Neutrophil (primary cell): Measurements from ENCODE around the gene SDF4.

ENCODE experiments used
- H3K27ac ChIP-seq: fragments of 200-600 bp; sonication (generic); 2 replicates; pipeline ENCODE4 v1.5.1; 2016; ENCODE audit warnings: mild to moderate bottlenecking, moderate library complexity
- H3K27me3 ChIP-seq: fragments of 200-600 bp; sonication (generic); 2 replicates; pipeline ENCODE4 v1.6.0; 2016; ENCODE audit warnings: mild to moderate bottlenecking
- H3K36me3 ChIP-seq: fragments of 200-600 bp; sonication (generic); 2 replicates; pipeline ENCODE4 v1.5.1; 2017
- H3K4me1 ChIP-seq, 2 experiments: fragments of 200-600 bp in 1 of 2; sonication (generic) in 1 of 2; 1 replicate in 1 of 2; 2 replicates in 1 of 2; pipeline versions ENCODE4 v1.5.1 to v1.6.1; 2013 to 2016; ENCODE audit warnings: low read depth in 1 of 2, low read length in 1 of 2, mild to moderate bottlenecking in 1 of 2, moderate library complexity in 1 of 2; ENCODE audit not compliant: control insufficient read depth in 1 of 2, insufficient read depth in 1 of 2
- H3K4me3 ChIP-seq, 2 experiments: fragments of 200-600 bp in 1 of 2; sonication (generic) in 1 of 2; 1 replicate in 1 of 2; 2 replicates in 1 of 2; pipeline ENCODE4 v1.5.1; 2013 to 2016; ENCODE audit warnings: low read depth in 1 of 2, low read length in 1 of 2, mild to moderate bottlenecking in 1 of 2, moderate library complexity in 1 of 2
- H3K9me3 ChIP-seq: fragments of 200-600 bp; sonication (generic); 2 replicates; pipeline ENCODE4 v1.5.1; 2016
- TF ChIP-seq, protein P1 (sequence below): fragments of 200-600 bp; sonication (generic); IDR thresholded peaks from 2 replicates; pipeline ENCODE4 v1.5.1; 2016; ENCODE audit warnings: antibody characterized with exemption

SDF4 gene

DNA sequence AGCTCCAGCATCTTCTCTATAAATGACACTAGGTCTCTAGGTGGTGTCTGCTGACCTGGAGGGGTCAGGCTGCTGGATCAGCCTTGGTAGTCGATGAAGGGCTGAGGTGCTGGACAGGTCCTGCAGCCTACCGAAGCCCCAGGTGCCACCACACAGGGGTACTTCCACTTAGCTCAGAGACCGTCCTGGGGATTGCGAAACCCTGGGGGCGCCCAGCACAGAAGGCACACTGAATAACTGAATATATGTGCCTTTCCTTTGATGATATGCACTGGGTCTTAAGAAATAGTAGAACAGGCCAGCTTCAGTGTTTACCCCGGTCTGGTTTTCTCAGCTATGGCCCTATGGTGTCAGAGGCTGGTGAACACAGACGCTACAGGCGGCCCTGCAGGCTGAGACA is 31.0 kb upstream of the SDF4 start:
- no peak overlapping the region for H3K4me3 ChIP-seq
- TF ChIP-seq, protein P1, sequence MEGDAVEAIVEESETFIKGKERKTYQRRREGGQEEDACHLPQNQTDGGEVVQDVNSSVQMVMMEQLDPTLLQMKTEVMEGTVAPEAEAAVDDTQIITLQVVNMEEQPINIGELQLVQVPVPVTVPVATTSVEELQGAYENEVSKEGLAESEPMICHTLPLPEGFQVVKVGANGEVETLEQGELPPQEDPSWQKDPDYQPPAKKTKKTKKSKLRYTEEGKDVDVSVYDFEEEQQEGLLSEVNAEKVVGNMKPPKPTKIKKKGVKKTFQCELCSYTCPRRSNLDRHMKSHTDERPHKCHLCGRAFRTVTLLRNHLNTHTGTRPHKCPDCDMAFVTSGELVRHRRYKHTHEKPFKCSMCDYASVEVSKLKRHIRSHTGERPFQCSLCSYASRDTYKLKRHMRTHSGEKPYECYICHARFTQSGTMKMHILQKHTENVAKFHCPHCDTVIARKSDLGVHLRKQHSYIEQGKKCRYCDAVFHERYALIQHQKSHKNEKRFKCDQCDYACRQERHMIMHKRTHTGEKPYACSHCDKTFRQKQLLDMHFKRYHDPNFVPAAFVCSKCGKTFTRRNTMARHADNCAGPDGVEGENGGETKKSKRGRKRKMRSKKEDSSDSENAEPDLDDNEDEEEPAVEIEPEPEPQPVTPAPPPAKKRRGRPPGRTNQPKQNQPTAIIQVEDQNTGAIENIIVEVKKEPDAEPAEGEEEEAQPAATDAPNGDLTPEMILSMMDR, result no peak
- no peaks in the 10 kb centered on the region for H3K27me3 ChIP-seq
- H3K4me1 ChIP-seq, result no peaks in the 10 kb centered on the region
- no peaks in the 10 kb centered on the region for H3K9me3 ChIP-seq
- peaks cover 94% of the 10 kb centered on the region for H3K36me3 ChIP-seq
- H3K27ac ChIP-seq, result no peak overlapping the region

GRCh38 chr1:1262071-1262470 is 30.3 kb upstream of the SDF4 start:
- no peaks in the 10 kb centered on the region for H3K9me3 ChIP-seq
- peaks cover 94% of the 10 kb centered on the region for H3K36me3 ChIP-seq
- TF ChIP-seq, protein P1, result no peak
- no peak overlapping the region for H3K4me3 ChIP-seq
- H3K27ac ChIP-seq, result no peak overlapping the region
- H3K27me3 ChIP-seq, result no peaks in the 10 kb centered on the region
- H3K4me1 ChIP-seq, result no peaks in the 10 kb centered on the region

DNA sequence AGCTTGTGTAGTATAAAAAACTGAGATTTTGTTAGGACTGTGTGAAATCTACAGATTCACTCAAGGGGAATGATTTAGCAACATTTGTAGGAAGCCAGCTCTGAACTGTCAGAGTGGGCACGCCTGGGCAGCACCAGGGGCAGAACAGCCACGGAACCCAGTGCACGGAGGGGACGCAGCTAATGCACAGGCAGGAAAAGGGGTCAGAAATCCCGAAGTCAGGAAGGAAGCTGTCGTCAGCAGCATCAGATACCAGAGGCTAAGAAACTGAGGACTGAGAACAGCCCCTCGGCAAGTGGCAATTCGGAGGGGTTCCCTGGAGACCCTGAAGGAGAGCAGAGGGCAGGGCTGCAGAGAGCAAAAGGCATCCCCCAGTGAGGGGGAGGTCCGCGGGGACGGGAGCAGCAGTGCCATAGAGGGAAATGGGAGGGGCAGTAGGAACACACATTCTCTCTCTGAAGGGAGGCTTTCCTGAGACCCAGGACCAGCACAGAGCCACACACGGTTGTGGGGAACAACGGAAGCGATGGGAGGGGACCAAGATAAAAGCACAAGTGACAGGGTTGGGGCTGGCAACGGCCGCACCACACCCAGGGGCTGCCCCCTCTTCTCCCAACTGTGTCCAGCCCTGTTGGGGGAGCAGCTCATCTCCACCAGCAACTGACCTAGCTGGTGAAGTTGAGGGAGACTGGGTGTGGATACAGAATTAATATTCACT is 29.2 kb upstream of the SDF4 start:
- Histone ChIP-seq H3K4me3 (no peak overlapping the region), H3K27ac (no peak overlapping the region), H3K27me3 (no peaks in the 10 kb centered on the region), H3K9me3 (no peaks in the 10 kb centered on the region), H3K36me3 (peaks cover 94% of the 10 kb centered on the region), H3K4me1 (no peaks in the 10 kb centered on the region)
- TF ChIP-seq, protein P1, result no peak

GRCh38 chr1:1259951-1260600 is 28.3 kb upstream of the SDF4 start:
- no peaks in the 10 kb centered on the region for H3K4me1 ChIP-seq
- H3K36me3 ChIP-seq, result peaks cover 94% of the 10 kb centered on the region
- H3K9me3 ChIP-seq, result no peaks in the 10 kb centered on the region
- no peak overlapping the region for H3K4me3 ChIP-seq
- TF ChIP-seq, protein P1, result no peak
- H3K27me3 ChIP-seq, result no peaks in the 10 kb centered on the region
- H3K27ac ChIP-seq, result no peak overlapping the region

DNA sequence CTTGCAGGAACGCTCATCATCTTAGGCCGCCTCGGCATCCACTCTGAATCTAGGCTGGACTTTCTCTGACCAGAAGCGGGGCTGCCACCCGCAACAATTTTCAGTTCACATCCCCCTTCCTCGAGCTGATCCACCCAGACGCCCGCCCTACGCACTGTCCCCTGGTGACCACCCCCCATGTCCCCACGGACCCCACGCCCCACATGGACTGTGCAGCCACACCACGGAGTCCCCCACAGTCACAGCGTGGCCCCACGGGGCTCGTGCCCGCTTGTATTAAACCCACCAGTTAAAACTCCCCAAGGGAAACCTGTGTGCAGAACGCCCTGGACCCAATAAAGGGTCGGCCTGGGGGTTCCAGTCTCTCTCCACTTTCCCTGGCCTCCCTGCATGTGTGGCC is 27.7 kb upstream of the SDF4 start:
- Histone ChIP-seq H3K9me3 (no peaks in the 10 kb centered on the region), H3K36me3 (peaks cover 94% of the 10 kb centered on the region)

More for the DNA sequence above, 27.7 kb upstream of the SDF4 start:
- Histone ChIP-seq H3K4me3 (no peak overlapping the region), H3K27ac (no peak overlapping the region), H3K4me1 (no peaks in the 10 kb centered on the region), H3K27me3 (no peaks in the 10 kb centered on the region)
- TF ChIP-seq, protein P1, result no peak
